ENCODE data around the gene ACSM2A. TPM values are rescaled to one million over a fixed set of nuclear protein-coding genes. Genes with fewer than 3 reads are reported as not detected.
"Not testable (repeated sequence)": the region's sequence is repeated elsewhere in the genome, so short reads cannot be mapped to it uniquely, and the experiment has no call there.

The ACSM2A gene, protein sequence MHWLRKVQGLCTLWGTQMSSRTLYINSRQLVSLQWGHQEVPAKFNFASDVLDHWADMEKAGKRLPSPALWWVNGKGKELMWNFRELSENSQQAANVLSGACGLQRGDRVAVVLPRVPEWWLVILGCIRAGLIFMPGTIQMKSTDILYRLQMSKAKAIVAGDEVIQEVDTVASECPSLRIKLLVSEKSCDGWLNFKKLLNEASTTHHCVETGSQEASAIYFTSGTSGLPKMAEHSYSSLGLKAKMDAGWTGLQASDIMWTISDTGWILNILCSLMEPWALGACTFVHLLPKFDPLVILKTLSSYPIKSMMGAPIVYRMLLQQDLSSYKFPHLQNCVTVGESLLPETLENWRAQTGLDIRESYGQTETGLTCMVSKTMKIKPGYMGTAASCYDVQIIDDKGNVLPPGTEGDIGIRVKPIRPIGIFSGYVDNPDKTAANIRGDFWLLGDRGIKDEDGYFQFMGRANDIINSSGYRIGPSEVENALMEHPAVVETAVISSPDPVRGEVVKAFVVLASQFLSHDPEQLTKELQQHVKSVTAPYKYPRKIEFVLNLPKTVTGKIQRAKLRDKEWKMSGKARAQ
- polyA plus RNA-seq (2011; rRNA removed) = not detected in 2 replicates
- not detected in 2 replicates for polyA minus RNA-seq (2011; rRNA and poly(A)+ RNA removed)

DNA sequence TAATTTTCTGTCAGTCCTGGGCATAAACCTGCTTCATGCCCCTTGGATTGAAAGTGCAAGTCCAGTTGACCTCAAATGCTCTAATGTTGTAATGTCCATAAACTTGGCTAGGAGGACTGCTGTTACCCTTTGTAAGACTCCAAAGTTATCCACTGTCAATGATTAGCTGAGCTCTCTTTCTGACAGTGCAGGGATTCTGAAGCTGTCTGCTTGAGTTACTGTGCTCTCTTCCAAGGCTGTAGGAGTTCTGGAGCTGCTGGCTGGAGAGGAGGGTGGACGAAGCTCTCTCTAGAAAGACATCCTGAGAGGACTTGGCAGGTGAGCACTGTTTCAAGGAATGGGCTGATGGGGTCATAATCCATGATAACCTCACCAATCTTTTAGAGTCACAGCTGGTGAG, at the start of gene ACSM2A:
TSS of gene ACSM2A (plus strand) at position 158 of the 400 bp plus-strand sequence. CDS start 8,594 bp downstream, outside the sequence.
- CTCF ChIA-PET; H3K27me3 ChIP-seq (ENCODE audit: control insufficient read depth, insufficient read depth, low read length); H3K9me3 ChIP-seq (ENCODE audit: control insufficient read depth, insufficient read depth, low read length); H3K27ac ChIP-seq (ENCODE audit: low read depth, low read length); DNase-seq (ENCODE audit: low read depth, low spot score); H3K4me3 ChIP-seq (ENCODE audit: low read depth, low read length); POLR2A ChIA-PET: not testable (repeated sequence)

DNA sequence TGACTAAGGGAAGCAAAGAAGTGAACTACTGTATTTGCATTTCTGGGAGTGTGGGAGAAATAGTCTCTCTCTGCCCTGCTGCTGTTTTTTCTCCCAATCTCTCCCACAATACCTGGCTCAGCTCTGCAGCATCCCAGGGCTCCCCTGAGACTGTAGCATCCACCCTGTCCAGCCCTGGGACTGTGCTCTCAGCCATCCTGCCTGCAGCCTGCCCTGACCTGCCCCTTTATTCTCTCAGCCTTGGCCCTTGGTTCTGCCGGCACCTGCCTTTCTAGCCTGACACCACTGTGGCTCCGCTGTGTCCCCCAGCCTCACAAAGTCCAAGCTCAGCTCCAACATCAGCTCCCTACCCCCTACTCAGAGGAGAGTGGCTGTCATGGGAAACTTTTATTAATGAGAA, 48.7 kb upstream of the ACSM2A start:
- ChIA-PET POLR2A (no interaction called here), CTCF (no interaction called here)
- no peak for DNase-seq (ENCODE audit: low read depth, low spot score)
- no peak overlapping the region for H3K27ac ChIP-seq (ENCODE audit: low read depth, low read length)
- H3K9me3 ChIP-seq (ENCODE audit: control insufficient read depth, insufficient read depth, low read length) = peaks cover 23% of the 10 kb centered on the region
- H3K4me3 ChIP-seq (ENCODE audit: low read depth, low read length) = no peak overlapping the region
- H3K27me3 ChIP-seq (ENCODE audit: control insufficient read depth, insufficient read depth, low read length) = no peaks in the 10 kb centered on the region
- TF ChIP-seq, protein P1, sequence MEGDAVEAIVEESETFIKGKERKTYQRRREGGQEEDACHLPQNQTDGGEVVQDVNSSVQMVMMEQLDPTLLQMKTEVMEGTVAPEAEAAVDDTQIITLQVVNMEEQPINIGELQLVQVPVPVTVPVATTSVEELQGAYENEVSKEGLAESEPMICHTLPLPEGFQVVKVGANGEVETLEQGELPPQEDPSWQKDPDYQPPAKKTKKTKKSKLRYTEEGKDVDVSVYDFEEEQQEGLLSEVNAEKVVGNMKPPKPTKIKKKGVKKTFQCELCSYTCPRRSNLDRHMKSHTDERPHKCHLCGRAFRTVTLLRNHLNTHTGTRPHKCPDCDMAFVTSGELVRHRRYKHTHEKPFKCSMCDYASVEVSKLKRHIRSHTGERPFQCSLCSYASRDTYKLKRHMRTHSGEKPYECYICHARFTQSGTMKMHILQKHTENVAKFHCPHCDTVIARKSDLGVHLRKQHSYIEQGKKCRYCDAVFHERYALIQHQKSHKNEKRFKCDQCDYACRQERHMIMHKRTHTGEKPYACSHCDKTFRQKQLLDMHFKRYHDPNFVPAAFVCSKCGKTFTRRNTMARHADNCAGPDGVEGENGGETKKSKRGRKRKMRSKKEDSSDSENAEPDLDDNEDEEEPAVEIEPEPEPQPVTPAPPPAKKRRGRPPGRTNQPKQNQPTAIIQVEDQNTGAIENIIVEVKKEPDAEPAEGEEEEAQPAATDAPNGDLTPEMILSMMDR (IDR thresholded peaks at IDR 0.05; ENCODE audit: low read depth, low read length) = no peak

DNA sequence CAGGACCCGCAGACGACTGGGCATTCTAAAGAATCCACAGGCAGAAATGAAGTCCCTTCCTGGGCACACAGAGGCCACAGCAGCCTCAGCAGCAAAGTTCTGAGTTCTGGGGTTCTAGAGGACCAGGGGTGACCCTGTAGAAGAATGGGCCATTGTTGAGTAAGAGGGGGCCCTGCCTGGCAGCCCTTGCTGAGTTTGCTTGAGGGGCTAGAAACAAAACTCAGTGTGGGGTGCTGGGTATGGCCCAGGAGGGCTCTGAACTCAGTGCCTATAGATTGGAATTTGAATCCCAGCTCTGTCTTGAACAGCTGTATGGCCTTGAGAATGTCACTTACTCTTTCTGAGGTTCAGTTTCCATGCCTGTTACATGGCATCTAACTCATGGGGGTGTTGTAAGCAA, 46.7 kb upstream of the ACSM2A start, which contains the start of gene PDILT:
TSS of gene PDILT (minus strand) at position 101 of the 400 bp plus-strand sequence. CDS start 5,437 bp downstream, outside the sequence.
- no peak for DNase-seq (ENCODE audit: low read depth, low spot score)
- ChIA-PET POLR2A (no interaction called here), CTCF (interaction anchor here (0.5 kb wide), 1 partner anchor 19 kb away, joined by 5 read pairs; no protein-coding TSS in a partner anchor)
- H3K27ac ChIP-seq (ENCODE audit: low read depth, low read length) = no peak within 1 kb of the TSS
- peaks cover 28% of the 10 kb centered on the region for H3K9me3 ChIP-seq (ENCODE audit: control insufficient read depth, insufficient read depth, low read length)
- H3K4me3 ChIP-seq (ENCODE audit: low read depth, low read length) = no peak within 1 kb of the TSS
- TF ChIP-seq, protein P1 (IDR thresholded peaks at IDR 0.05; ENCODE audit: low read depth, low read length) = no peak
- H3K27me3 ChIP-seq (ENCODE audit: control insufficient read depth, insufficient read depth, low read length) = no peaks in the 10 kb centered on the region

DNA sequence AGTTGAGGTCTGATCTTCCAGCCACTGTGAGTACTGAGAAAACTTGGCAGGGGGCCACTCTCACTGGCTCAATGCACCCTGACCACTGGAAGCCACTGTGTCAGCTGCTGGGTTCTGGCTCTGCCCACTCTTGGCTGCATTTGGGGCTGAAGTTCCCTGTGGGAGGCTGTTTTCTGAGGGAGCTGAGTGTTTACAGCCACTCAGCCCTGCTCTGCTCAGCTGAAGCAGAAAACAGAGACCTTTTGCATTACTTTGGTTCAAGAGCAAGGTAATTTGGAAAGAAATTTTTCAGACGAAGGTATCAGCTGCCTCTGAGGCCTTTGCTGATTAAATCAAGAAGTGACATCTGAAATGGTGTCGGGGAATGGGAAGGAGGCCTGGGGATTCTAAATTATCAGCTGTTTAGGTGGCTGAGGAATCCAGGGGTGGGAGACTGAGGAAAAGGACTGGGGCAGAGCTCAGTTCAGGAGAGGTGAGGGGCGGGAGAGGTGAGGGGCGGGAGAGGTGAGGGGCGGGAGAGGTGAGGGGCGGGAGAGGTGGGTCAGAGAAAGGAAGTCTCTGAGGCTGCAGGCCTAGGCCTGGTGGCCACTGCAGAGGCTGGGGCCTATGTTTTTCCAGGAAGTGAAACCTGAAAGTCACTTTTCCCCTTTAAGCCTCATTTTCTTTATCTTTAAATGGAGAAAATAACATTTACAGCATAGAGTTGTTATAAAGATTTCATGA, 41.8 kb upstream of the ACSM2A start, which contains the start of gene ACSM5:
TSS of gene ACSM5 (plus strand) at position 137 of the 723 bp plus-strand sequence. CDS start 1,951 bp downstream, outside the sequence.
- Histone ChIP-seq H3K27me3 (ENCODE audit: control insufficient read depth, insufficient read depth, low read length) (no peaks in the 10 kb centered on the region), H3K9me3 (ENCODE audit: control insufficient read depth, insufficient read depth, low read length) (peaks cover 19% of the 10 kb centered on the region), H3K4me3 (ENCODE audit: low read depth, low read length) (no peak within 1 kb of the TSS), H3K27ac (ENCODE audit: low read depth, low read length) (no peak within 1 kb of the TSS)
- ChIA-PET POLR2A (no interaction called here), CTCF (no interaction called here)
- TF ChIP-seq, protein P1 (IDR thresholded peaks at IDR 0.05; ENCODE audit: low read depth, low read length) = no peak
- DNase-seq (ENCODE audit: low read depth, low spot score) = no peak

DNA sequence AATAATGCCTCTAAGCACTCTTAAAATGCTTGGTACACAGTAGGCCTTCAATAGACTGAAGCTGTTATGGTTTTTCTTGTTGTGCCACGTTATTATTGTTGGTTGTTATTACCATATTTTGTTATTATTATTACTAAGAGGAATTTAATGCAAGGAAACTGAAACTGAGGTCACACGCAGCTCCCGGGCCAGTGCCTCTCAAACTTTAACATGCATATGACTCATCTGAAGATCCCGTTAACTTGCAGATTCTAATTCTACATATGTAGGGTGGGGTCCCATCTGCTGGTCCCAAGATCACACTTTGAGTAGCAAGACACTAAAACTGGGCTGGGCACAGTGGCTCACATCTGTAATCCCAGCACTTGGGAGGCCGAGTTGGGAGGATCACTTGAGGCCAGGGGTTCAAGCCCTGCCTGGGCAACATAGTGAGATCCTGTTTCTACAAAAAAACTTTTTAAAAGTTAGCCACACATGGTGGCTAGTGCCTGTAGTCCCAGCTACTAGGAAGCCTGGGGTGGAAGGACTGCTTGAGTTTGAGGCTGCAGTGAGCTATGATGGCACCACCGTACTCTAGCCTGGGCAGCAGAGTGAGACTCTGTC, 41.1 kb upstream of the ACSM2A start:
- Histone ChIP-seq H3K9me3 (ENCODE audit: control insufficient read depth, insufficient read depth, low read length) (peaks cover 13% of the 10 kb centered on the region), H3K27ac (ENCODE audit: low read depth, low read length) (no peak overlapping the region), H3K27me3 (ENCODE audit: control insufficient read depth, insufficient read depth, low read length) (no peaks in the 10 kb centered on the region), H3K4me3 (ENCODE audit: low read depth, low read length) (no peak overlapping the region)
- ChIA-PET POLR2A (no interaction called here), CTCF (no interaction called here)
- no peak for DNase-seq (ENCODE audit: low read depth, low spot score)
- TF ChIP-seq, protein P1 (IDR thresholded peaks at IDR 0.05; ENCODE audit: low read depth, low read length) = no peak
